SJSA1 (cell line): ENCODE measurements around the gene MVB12B. TPM values are rescaled to one million over a fixed set of nuclear protein-coding genes. Genes with fewer than 3 reads are reported as not detected.

Source experiments
- DNase-seq, 2 experiments: peaks; one replicate each; pipeline ENCODE4 v3.0.0-alpha.2; 2015 to 2020; ENCODE audit warnings: low spot score in 2 of 2, low read depth in 1 of 2
- H3K27ac ChIP-seq: fragments of 250-450 bp; sonication (Bioruptor Pico); 2 replicates; pipeline ENCODE4 v1.5.1; 2020; ENCODE audit warnings: mild to moderate bottlenecking, moderate library complexity
- H3K27me3 ChIP-seq: fragments of 250-450 bp; sonication (Bioruptor Pico); replicated peaks from 2 replicates; pipeline ENCODE4 v1.5.1; 2020; ENCODE audit warnings: mild to moderate bottlenecking, moderate library complexity
- H3K36me3 ChIP-seq: fragments of 250-450 bp; sonication (Bioruptor Pico); 2 replicates; pipeline ENCODE4 v1.5.1; 2020; ENCODE audit warnings: mild to moderate bottlenecking
- H3K4me1 ChIP-seq: fragments of 250-450 bp; sonication (Bioruptor Pico); replicated peaks from 2 replicates; pipeline ENCODE4 v1.6.1; 2021; ENCODE audit warnings: mild to moderate bottlenecking
- H3K4me3 ChIP-seq: fragments of 250-450 bp; sonication (Bioruptor Pico); 2 replicates; pipeline ENCODE4 v1.5.1; 2020; ENCODE audit warnings: mild to moderate bottlenecking
- H3K9me3 ChIP-seq: fragments of 250-450 bp; sonication (Bioruptor Pico); replicated peaks from 2 replicates; pipeline ENCODE4 v1.5.1; 2020; ENCODE audit warnings: mild to moderate bottlenecking
- total RNA-seq: library from RNA; depleted of rRNA; stranded (reverse); fragments of >200 nt; shearing (Covaris generic); gene quantifications from 2 replicates; pipeline ENCODE4 v1.2.3, GENCODE V29; 2014

The MVB12B gene
- total RNA-seq, 1 experiment from 2014 or later: 7.8 TPM

- H3K9me3 ChIP-seq: no peaks in the 10 kb centered on the region
- H3K36me3 ChIP-seq: peaks cover 17% of the 10 kb centered on the region
- peaks cover 32% of the 10 kb centered on the region for H3K4me1 ChIP-seq
- no peak overlapping the region for H3K4me3 ChIP-seq
- H3K27me3 ChIP-seq: no peaks in the 10 kb centered on the region
- no peak for DNase-seq
- H3K27ac ChIP-seq: no peak overlapping the region
Observed at GRCh38 chr9:126346031-126346430, 19.4 kb downstream of the MVB12B start.

GRCh38 chr9:126347093-126347492, 20.5 kb downstream of the MVB12B start:
- no peak for DNase-seq
- Histone ChIP-seq H3K4me1 (peaks cover 32% of the 10 kb centered on the region), H3K9me3 (no peaks in the 10 kb centered on the region), H3K27ac (no peak overlapping the region), H3K4me3 (no peak overlapping the region), H3K27me3 (no peaks in the 10 kb centered on the region), H3K36me3 (peaks cover 12% of the 10 kb centered on the region; the same call in 1 of the 2 replicates)

DNA sequence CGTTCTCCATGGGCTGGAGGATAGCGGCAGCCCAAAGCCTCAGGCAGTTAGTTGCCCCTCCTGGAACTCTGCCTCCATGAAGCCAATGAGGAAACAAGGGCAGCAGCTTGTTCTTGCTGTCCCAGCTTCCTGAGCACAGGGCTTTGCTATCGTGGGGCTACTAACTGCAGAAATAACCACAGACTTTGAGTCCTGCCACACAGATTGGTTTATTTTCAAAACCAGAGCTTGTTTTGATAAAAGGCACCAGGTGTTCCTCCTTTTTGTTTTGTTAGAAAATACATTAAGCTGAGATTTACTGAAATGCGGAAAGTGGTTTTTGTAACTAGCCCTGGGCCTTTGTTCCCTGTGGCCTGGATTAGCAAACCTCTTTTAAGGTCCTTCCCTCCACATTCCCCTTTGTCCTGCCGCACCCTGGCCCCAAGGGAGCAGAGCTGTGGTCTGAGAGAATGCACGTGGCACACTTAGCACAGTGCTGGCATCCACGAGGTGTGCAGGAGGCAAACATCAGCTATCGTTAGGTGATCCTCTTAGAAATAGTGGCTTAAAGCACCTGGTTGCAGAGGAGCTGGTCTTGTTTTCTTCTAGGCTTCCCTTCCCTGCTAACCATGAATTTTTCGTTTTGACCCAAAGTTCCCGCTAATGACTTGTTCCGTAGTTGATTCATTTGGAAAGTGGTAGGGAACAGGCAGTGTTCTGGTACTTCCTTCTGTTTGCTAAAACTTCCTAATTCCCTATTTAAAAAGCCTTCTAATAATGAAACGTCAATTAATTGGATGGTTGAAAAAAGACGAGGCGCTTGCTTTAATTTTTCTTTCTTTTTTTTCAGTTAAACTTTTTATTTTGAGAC, 21.5 kb downstream of the MVB12B start:
- H3K36me3 ChIP-seq: peaks cover 12% of the 10 kb centered on the region; the same call in 1 of the 2 replicates
- no peaks in the 10 kb centered on the region for H3K9me3 ChIP-seq
- no peaks in the 10 kb centered on the region for H3K27me3 ChIP-seq
- DNase-seq: peak in 1 of 2 experiments; percentile 39
- H3K4me1 ChIP-seq: peaks cover 32% of the 10 kb centered on the region
- H3K27ac ChIP-seq: no peak overlapping the region
- H3K4me3 ChIP-seq: no peak overlapping the region

GRCh38 chr9:126348911-126349550, 22.4 kb downstream of the MVB12B start:
- H3K9me3 ChIP-seq: no peaks in the 10 kb centered on the region
- no peak overlapping the region for H3K4me3 ChIP-seq
- no peak for DNase-seq
- H3K4me1 ChIP-seq: peaks cover 27% of the 10 kb centered on the region
- no peak overlapping the region for H3K27ac ChIP-seq
- peaks cover 12% of the 10 kb centered on the region; the same call in 1 of the 2 replicates for H3K36me3 ChIP-seq
- H3K27me3 ChIP-seq: no peaks in the 10 kb centered on the region

GRCh38 chr9:126354887-126355770, 28.5 kb downstream of the MVB12B start:
- DNase-seq: no peak
- Histone ChIP-seq H3K9me3 (no peaks in the 10 kb centered on the region), H3K27ac (no peak overlapping the region), H3K4me1 (peaks cover 2% of the 10 kb centered on the region), H3K4me3 (no peak overlapping the region), H3K36me3 (no peaks in the 10 kb centered on the region), H3K27me3 (no peaks in the 10 kb centered on the region)

DNA sequence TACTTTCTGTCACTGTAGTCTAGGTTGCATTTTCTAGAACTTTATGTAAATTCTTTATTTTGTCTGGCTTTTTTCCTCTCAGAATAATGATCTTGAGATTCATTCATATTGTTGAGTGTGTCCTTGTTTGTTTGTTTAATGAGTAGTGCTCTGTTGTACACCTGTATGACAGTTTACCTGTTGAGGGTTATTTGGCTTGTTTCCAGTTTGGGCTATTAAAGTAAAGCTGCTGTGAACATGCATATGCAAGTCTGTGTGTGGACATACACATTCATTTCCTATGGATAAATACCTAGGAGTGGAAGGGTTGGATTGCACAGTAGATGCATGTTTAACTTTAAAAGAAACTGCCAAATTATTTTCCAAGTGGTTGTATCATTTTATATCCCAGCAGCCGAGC, 30.4 kb downstream of the MVB12B start:
- DNase-seq: no peak
- Histone ChIP-seq H3K9me3 (no peaks in the 10 kb centered on the region; the same call in 1 of the 2 replicates), H3K4me1 (no peaks in the 10 kb centered on the region), H3K27me3 (no peaks in the 10 kb centered on the region), H3K4me3 (no peak overlapping the region), H3K36me3 (no peaks in the 10 kb centered on the region), H3K27ac (no peak overlapping the region)

- Histone ChIP-seq H3K27me3 (no peaks in the 10 kb centered on the region), H3K36me3 (no peaks in the 10 kb centered on the region), H3K9me3 (no peaks in the 10 kb centered on the region; the same call in none of the 2 replicates), H3K4me1 (peaks cover 18% of the 10 kb centered on the region), H3K4me3 (no peak overlapping the region), H3K27ac (no peak overlapping the region)
- DNase-seq: no peak
Observed at GRCh38 chr9:126360073-126360472, 33.4 kb downstream of the MVB12B start.

- Histone ChIP-seq H3K4me3 (no peak overlapping the region), H3K36me3 (no peaks in the 10 kb centered on the region), H3K27ac (no peak overlapping the region), H3K4me1 (peaks cover 26% of the 10 kb centered on the region), H3K9me3 (no peaks in the 10 kb centered on the region; the same call in none of the 2 replicates), H3K27me3 (no peaks in the 10 kb centered on the region)
- DNase-seq: no peak
Observed at GRCh38 chr9:126361810-126362238, 35.2 kb downstream of the MVB12B start.

- Histone ChIP-seq H3K9me3 (no peaks in the 10 kb centered on the region; the same call in none of the 2 replicates), H3K4me1 (peaks cover 38% of the 10 kb centered on the region), H3K36me3 (no peaks in the 10 kb centered on the region), H3K4me3 (no peak overlapping the region), H3K27me3 (no peaks in the 10 kb centered on the region), H3K27ac (0 out of 2 replicates have a peak overlapping the region, but pooled peaks have one; percentile 2)
- DNase-seq: no peak
Observed at GRCh38 chr9:126363250-126363649, 36.6 kb downstream of the MVB12B start.

- no peaks in the 10 kb centered on the region for H3K36me3 ChIP-seq
- H3K27me3 ChIP-seq: no peaks in the 10 kb centered on the region
- H3K4me3 ChIP-seq: no peak overlapping the region
- H3K27ac ChIP-seq: 0 out of 2 replicates have a peak overlapping the region, but pooled peaks have one; percentile 2
- peak; percentile 68 to 70 for DNase-seq
- H3K4me1 ChIP-seq: peaks cover 38% of the 10 kb centered on the region
- no peaks in the 10 kb centered on the region; the same call in none of the 2 replicates for H3K9me3 ChIP-seq
Observed at GRCh38 chr9:126363847-126364671, 37.4 kb downstream of the MVB12B start.

GRCh38 chr9:126365780-126366179, 39.2 kb downstream of the MVB12B start:
- H3K4me3 ChIP-seq: no peak overlapping the region
- no peaks in the 10 kb centered on the region for H3K36me3 ChIP-seq
- DNase-seq: peak in 1 of 2 experiments; percentile 20
- no peaks in the 10 kb centered on the region; the same call in none of the 2 replicates for H3K9me3 ChIP-seq
- H3K27ac ChIP-seq: no peak overlapping the region
- no peaks in the 10 kb centered on the region for H3K27me3 ChIP-seq
- H3K4me1 ChIP-seq: peaks cover 42% of the 10 kb centered on the region

GRCh38 chr9:126366366-126367011, 39.9 kb downstream of the MVB12B start:
- Histone ChIP-seq H3K27ac (no peak overlapping the region), H3K4me1 (peaks cover 47% of the 10 kb centered on the region), H3K27me3 (no peaks in the 10 kb centered on the region), H3K9me3 (no peaks in the 10 kb centered on the region; the same call in none of the 2 replicates), H3K4me3 (no peak overlapping the region), H3K36me3 (no peaks in the 10 kb centered on the region)
- DNase-seq: peak in 1 of 2 experiments; percentile 43
